22Rv1 (cell line): ENCODE results near the gene NCOR1.

ENCODE experiments used
- CTCF ChIP-seq: fragments of 450-650 bp; IDR thresholded peaks from 2 replicates; pipeline ENCODE4 v1.5.1; 2017; ENCODE audit warnings: mild to moderate bottlenecking
- ZFX ChIP-seq: fragments of 450-650 bp; IDR thresholded peaks from 2 replicates; pipeline ENCODE4 v1.6.1; 2017; ENCODE audit warnings: antibody characterized with exemption, borderline replicate concordance

- TF ChIP-seq CTCF (no peak), ZFX (no peak)
Observed at GRCh38 chr17:16091773-16092172, 123.6 kb downstream of the NCOR1 start.
